Measurements from ENCODE around the gene RAI1.
A peak's percentile ranks its signal among the peaks of the same experiment; 100 is the strongest.

DNA sequence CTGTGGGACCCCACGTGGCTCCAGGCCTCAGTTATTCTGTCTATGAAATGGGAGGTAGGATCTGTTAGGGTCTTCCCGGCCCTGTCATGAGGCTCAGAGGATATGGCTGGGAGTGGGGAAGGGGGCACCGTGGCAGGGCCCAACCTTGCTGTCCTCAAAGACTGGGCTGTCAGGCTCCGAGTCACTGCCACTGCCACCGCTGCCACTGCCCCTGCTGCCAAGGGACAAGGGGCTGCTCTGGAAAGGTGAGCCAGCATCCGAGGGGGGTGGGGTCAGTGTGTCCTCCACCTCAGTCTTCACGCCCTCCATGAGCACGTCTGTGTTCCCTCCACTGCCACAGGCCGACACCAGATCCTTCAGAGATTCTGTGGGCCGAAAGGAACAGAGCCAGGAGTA is 136.3 kb downstream of the RAI1 start:
- TF ChIP-seq ZNF24 (IDR thresholded peaks at IDR 0.05) (no peak), CTCF (IDR thresholded peaks at IDR 0.05 in 2 of 3, conservative IDR thresholded peaks at IDR 0.05 in 1 of 3; ENCODE audit: control insufficient read depth in 2 of 3, extremely low read depth in 1 of 3, insufficient read depth in 1 of 3, low read depth in 3 of 3, low read length in 3 of 3) (no peak), NRF1 (conservative IDR thresholded peaks at IDR 0.05; ENCODE audit: low read depth, low read length) (no peak), POLR2AphosphoS2 (IDR thresholded peaks at IDR 0.05; ENCODE audit: low read depth, low read length) (no peak), POLR2A (IDR thresholded peaks at IDR 0.05; ENCODE audit: low read depth, low read length) (peak; percentile 52; the same call in 1 of the 2 replicates), EP300 (IDR thresholded peaks at IDR 0.05; ENCODE audit: borderline replicate concordance in 1 of 2, control insufficient read depth in 1 of 2, low read depth in 2 of 2, low read length in 2 of 2) (no peak)
- TF ChIP-seq, protein P1, sequence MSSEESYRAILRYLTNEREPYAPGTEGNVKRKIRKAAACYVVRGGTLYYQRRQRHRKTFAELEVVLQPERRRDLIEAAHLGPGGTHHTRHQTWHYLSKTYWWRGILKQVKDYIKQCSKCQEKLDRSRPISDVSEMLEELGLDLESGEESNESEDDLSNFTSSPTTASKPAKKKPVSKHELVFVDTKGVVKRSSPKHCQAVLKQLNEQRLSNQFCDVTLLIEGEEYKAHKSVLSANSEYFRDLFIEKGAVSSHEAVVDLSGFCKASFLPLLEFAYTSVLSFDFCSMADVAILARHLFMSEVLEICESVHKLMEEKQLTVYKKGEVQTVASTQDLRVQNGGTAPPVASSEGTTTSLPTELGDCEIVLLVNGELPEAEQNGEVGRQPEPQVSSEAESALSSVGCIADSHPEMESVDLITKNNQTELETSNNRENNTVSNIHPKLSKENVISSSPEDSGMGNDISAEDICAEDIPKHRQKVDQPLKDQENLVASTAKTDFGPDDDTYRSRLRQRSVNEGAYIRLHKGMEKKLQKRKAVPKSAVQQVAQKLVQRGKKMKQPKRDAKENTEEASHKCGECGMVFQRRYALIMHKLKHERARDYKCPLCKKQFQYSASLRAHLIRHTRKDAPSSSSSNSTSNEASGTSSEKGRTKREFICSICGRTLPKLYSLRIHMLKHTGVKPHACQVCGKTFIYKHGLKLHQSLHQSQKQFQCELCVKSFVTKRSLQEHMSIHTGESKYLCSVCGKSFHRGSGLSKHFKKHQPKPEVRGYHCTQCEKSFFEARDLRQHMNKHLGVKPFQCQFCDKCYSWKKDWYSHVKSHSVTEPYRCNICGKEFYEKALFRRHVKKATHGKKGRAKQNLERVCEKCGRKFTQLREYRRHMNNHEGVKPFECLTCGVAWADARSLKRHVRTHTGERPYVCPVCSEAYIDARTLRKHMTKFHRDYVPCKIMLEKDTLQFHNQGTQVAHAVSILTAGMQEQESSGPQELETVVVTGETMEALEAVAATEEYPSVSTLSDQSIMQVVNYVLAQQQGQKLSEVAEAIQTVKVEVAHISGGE (CRISPR knock-in tag; IDR thresholded peaks at IDR 0.05), result no peak
- TF ChIP-seq, protein P2, sequence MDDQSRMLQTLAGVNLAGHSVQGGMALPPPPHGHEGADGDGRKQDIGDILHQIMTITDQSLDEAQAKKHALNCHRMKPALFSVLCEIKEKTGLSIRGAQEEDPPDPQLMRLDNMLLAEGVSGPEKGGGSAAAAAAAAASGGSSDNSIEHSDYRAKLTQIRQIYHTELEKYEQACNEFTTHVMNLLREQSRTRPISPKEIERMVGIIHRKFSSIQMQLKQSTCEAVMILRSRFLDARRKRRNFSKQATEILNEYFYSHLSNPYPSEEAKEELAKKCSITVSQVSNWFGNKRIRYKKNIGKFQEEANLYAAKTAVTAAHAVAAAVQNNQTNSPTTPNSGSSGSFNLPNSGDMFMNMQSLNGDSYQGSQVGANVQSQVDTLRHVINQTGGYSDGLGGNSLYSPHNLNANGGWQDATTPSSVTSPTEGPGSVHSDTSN (IDR thresholded peaks at IDR 0.05; ENCODE audit: insufficient replicate concordance, low read depth, low read length), result no peak
